ENCODE results near the gene FER.
A peak's percentile ranks its signal among the peaks of the same experiment; 100 is the strongest.

FER gene

DNA sequence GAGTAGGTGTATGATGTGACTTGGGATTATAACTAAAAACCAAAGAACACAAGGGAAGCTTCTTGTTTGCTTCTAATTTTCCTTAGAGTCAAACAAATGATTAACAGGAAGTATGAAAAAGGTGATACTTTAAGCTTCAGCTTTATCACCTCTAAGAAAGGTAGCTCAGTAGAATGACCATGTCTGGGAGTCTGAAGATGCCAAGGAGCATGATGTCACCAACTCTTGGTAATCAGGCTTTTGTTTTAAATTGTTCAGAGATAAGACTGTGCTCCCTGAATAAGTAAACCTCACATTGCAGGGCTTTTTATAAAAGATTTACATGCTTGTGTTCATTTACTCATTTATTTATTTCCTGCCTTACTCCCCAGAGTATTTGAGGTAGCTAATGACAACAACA lies 169.9 kb downstream of the FER start:
- no peaks in the 10 kb centered on the region for H3K36me3 ChIP-seq (ENCODE audit: control insufficient read depth in 2 of 2, insufficient read depth in 1 of 2, low read length in 2 of 2)
- ChIA-PET POLR2A (no interaction called here), CTCF (interaction anchor here (0.5 to 1.0 kb wide), 3 partner anchors 236 to 722 kb away, joined by 3 read pairs; no protein-coding TSS in a partner anchor)
- H3K9me3 ChIP-seq (ENCODE audit: control insufficient read depth, insufficient read depth, low read depth, low read length) = no peaks in the 10 kb centered on the region
- H3K27ac ChIP-seq (ENCODE audit: extremely low read depth, low read depth, low read length) = no peak overlapping the region
- no peak for TF ChIP-seq ZNF23 (tag by site-specific recombination; IDR thresholded peaks at IDR 0.05; ENCODE audit: borderline replicate concordance)
- no peak for TF ChIP-seq ZNF221 (tag by site-specific recombination; IDR thresholded peaks at IDR 0.05; ENCODE audit: borderline replicate concordance)
- no peak for TF ChIP-seq ZNF2 (tag by site-specific recombination; IDR thresholded peaks at IDR 0.05)
- no peak for TF ChIP-seq ZNF157 (tag by site-specific recombination; IDR thresholded peaks at IDR 0.05)
- no peak for TF ChIP-seq BCL11B (tag by site-specific recombination; IDR thresholded peaks at IDR 0.05; ENCODE audit: low read depth)
- TF ChIP-seq ZNF350 (tag by site-specific recombination; IDR thresholded peaks at IDR 0.05) = no peak
- TF ChIP-seq ZNF664 (tag by site-specific recombination; IDR thresholded peaks at IDR 0.05) = no peak
- TF ChIP-seq ZNF514 (tag by site-specific recombination; IDR thresholded peaks at IDR 0.05) = no peak
- TF ChIP-seq ZNF114 (tag by site-specific recombination; IDR thresholded peaks at IDR 0.05) = no peak
- no peak for TF ChIP-seq KLF9 (tag by site-specific recombination; IDR thresholded peaks at IDR 0.05; ENCODE audit: low read depth)
- no peak for TF ChIP-seq ZBTB17 (tag by site-specific recombination; IDR thresholded peaks at IDR 0.05)
- TF ChIP-seq ZNF16 (tag by site-specific recombination; IDR thresholded peaks at IDR 0.05; ENCODE audit: low read depth) = no peak
- no peak for TF ChIP-seq ZFP37 (tag by site-specific recombination; IDR thresholded peaks at IDR 0.05)
- no peak overlapping the region for H3K4me3 ChIP-seq (ENCODE audit: low read depth, low read length)
- peaks cover 5% of the 10 kb centered on the region; the same call in 1 of the 2 replicates for H3K4me1 ChIP-seq (ENCODE audit: control insufficient read depth, insufficient read depth, low read length)

- Histone ChIP-seq H3K4me1 (ENCODE audit: control insufficient read depth, insufficient read depth, low read length) (peaks cover 5% of the 10 kb centered on the region; the same call in 1 of the 2 replicates), H3K4me3 (ENCODE audit: low read depth, low read length) (no peak overlapping the region), H3K27ac (ENCODE audit: extremely low read depth, low read depth, low read length) (no peak overlapping the region), H3K9me3 (ENCODE audit: control insufficient read depth, insufficient read depth, low read depth, low read length) (no peaks in the 10 kb centered on the region), H3K36me3 (ENCODE audit: control insufficient read depth in 2 of 2, insufficient read depth in 1 of 2, low read length in 2 of 2) (no peaks in the 10 kb centered on the region)
- ChIA-PET CTCF (interaction anchor here (0.7 to 1.2 kb wide), 5 partner anchors 8 to 222 kb away, joined by 3 to 6 read pairs (median 4); no protein-coding TSS in a partner anchor), POLR2A (no interaction called here)
- TF ChIP-seq, protein P1, sequence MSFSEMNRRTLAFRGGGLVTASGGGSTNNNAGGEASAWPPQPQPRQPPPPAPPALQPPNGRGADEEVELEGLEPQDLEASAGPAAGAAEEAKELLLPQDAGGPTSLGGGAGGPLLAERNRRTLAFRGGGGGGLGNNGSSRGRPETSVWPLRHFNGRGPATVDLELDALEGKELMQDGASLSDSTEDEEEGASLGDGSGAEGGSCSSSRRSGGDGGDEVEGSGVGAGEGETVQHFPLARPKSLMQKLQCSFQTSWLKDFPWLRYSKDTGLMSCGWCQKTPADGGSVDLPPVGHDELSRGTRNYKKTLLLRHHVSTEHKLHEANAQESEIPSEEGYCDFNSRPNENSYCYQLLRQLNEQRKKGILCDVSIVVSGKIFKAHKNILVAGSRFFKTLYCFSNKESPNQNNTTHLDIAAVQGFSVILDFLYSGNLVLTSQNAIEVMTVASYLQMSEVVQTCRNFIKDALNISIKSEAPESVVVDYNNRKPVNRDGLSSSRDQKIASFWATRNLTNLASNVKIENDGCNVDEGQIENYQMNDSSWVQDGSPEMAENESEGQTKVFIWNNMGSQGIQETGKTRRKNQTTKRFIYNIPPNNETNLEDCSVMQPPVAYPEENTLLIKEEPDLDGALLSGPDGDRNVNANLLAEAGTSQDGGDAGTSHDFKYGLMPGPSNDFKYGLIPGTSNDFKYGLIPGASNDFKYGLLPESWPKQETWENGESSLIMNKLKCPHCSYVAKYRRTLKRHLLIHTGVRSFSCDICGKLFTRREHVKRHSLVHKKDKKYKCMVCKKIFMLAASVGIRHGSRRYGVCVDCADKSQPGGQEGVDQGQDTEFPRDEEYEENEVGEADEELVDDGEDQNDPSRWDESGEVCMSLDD (tag by site-specific recombination; IDR thresholded peaks at IDR 0.05) = no peak
Observed at GRCh38 chr5:108919591-108920326, 172.1 kb downstream of the FER start.

DNA sequence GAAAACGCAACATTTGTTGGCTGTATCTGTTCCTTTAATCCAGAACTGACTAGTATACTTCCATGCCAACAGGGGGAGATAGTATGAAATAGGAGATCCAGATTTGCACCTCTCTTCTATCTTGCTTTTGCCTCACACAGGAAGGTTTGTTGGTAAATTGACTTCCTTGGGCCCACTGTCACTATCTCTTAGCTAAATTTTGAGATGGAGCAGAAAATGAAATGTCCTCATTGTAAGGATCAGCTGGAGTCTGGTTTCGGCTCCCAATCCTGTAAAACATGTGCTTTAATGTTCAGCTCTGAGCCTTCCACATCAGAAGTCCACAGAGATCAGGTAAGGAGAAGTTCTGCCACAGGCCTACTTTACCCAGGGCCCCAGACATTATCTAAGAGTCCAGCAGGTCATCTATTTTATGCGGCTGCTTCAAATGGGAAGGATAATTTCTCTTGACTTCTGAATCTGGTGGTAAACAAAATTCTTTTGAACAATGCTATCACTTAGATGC lies 176.8 kb downstream of the FER start:
- CTCF ChIA-PET = interaction anchor here (0.6 to 1.1 kb wide), 5 partner anchors 58 to 196 kb away, joined by 3 to 7 read pairs (median 4); no protein-coding TSS in a partner anchor
- no peaks in the 10 kb centered on the region for H3K4me1 ChIP-seq (ENCODE audit: control insufficient read depth, insufficient read depth, low read length)
- H3K27ac ChIP-seq (ENCODE audit: extremely low read depth, low read depth, low read length) = no peak overlapping the region
- POLR2A ChIA-PET = no interaction called here
- H3K36me3 ChIP-seq (ENCODE audit: control insufficient read depth in 2 of 2, insufficient read depth in 1 of 2, low read length in 2 of 2) = no peaks in the 10 kb centered on the region
- TF ChIP-seq CTCF (tag by site-specific recombination; IDR thresholded peaks at IDR 0.05) (0 out of 2 replicates have a peak, but pooled peaks have one; percentile 10), ZNF19 (tag by site-specific recombination; IDR thresholded peaks at IDR 0.05; ENCODE audit: low read depth) (no peak), ZNF350 (tag by site-specific recombination; IDR thresholded peaks at IDR 0.05) (no peak)
- no peaks in the 10 kb centered on the region for H3K9me3 ChIP-seq (ENCODE audit: control insufficient read depth, insufficient read depth, low read depth, low read length)
- peak overlapping the region; percentile 38 for H3K4me3 ChIP-seq (ENCODE audit: low read depth, low read length)
